ENCODE measurements around the gene ABCG8. TPM values are rescaled to one million over a fixed set of nuclear protein-coding genes. Genes with fewer than 3 reads are reported as not detected.
A peak's percentile ranks its signal among the peaks of the same experiment; 100 is the strongest.

Gene ABCG8
- total RNA-seq, 4 donors from 2014 or later: not detected

GRCh38 chr2:43877782-43878464, 39.2 kb downstream of the ABCG8 start:
- peak; percentile 43 to 90 for DNase-seq (ENCODE audit: low spot score in 2 of 2)
- 38 to 39% methylated on average over 16 of the region's 16 CpGs for WGBS, 2 donors
- TF ChIP-seq POLR2A (IDR thresholded peaks at IDR 0.05) (no peak), CTCF (IDR thresholded peaks at IDR 0.05) (peak in 1 of 3 donors; percentile 67)
- intact Hi-C loops (cut with DNase I; ENCODE audit: low total_unique reads): no loop called here
- no peak overlapping the region for H3K4me3 ChIP-seq (ENCODE audit: low read depth, poor library complexity, severe bottlenecking)

- H3K4me3 ChIP-seq (ENCODE audit: low read depth, poor library complexity, severe bottlenecking): no peak overlapping the region
- no peak for TF ChIP-seq CTCF (IDR thresholded peaks at IDR 0.05)
- no peak for TF ChIP-seq POLR2A (IDR thresholded peaks at IDR 0.05)
- intact Hi-C loops (cut with DNase I; ENCODE audit: low total_unique reads): no loop called here
- 64 to 73% methylated on average over 5 of the region's 5 CpGs for WGBS, 2 donors
- DNase-seq (ENCODE audit: low spot score in 2 of 2): no peak
Measured at GRCh38 chr2:43879261-43879660, 40.5 kb downstream of the ABCG8 start.

- WGBS, 2 donors: 87 to 96% methylated on average over 9 of the region's 9 CpGs
- TF ChIP-seq CTCF (IDR thresholded peaks at IDR 0.05): no peak
- no peak for TF ChIP-seq POLR2A (IDR thresholded peaks at IDR 0.05)
- DNase-seq (ENCODE audit: low spot score in 2 of 2): no peak
- H3K4me3 ChIP-seq (ENCODE audit: low read depth, poor library complexity, severe bottlenecking): no peak overlapping the region
- intact Hi-C loops (cut with DNase I; ENCODE audit: low total_unique reads): no loop called here
Measured at GRCh38 chr2:43880471-43880870, 41.7 kb downstream of the ABCG8 start.

- DNase-seq (ENCODE audit: low spot score in 2 of 2): no peak
- WGBS, 2 donors: 84% methylated on average over 5 of the region's 5 CpGs
- intact Hi-C loops (cut with DNase I; ENCODE audit: low total_unique reads): no loop called here
- no peak overlapping the region for H3K4me3 ChIP-seq (ENCODE audit: low read depth, poor library complexity, severe bottlenecking)
- no peak for TF ChIP-seq CTCF (IDR thresholded peaks at IDR 0.05)
- no peak for TF ChIP-seq POLR2A (IDR thresholded peaks at IDR 0.05)
Measured at GRCh38 chr2:43880952-43881351, 42.2 kb downstream of the ABCG8 start.

- DNase-seq (ENCODE audit: low spot score in 2 of 2): no peak
- H3K4me3 ChIP-seq (ENCODE audit: low read depth, poor library complexity, severe bottlenecking): no peak overlapping the region
- WGBS, 2 donors: 88 to 91% methylated on average over 4 of the region's 4 CpGs
- intact Hi-C loops (cut with DNase I; ENCODE audit: low total_unique reads): no loop called here
- no peak for TF ChIP-seq POLR2A (IDR thresholded peaks at IDR 0.05)
- no peak for TF ChIP-seq CTCF (IDR thresholded peaks at IDR 0.05)
Measured at GRCh38 chr2:43882312-43882711, 43.5 kb downstream of the ABCG8 start.

GRCh38 chr2:43884689-43885088, 45.9 kb downstream of the ABCG8 start:
- TF ChIP-seq POLR2A (IDR thresholded peaks at IDR 0.05) (no peak), CTCF (IDR thresholded peaks at IDR 0.05) (no peak)
- H3K4me3 ChIP-seq (ENCODE audit: low read depth, poor library complexity, severe bottlenecking): no peak overlapping the region
- intact Hi-C loops (cut with DNase I; ENCODE audit: low total_unique reads): no loop called here
- 80 to 91% methylated on average over 5 of the region's 5 CpGs for WGBS, 2 donors
- no peak for DNase-seq (ENCODE audit: low spot score in 2 of 2)

Data from lower leg skin (tissue), 4 donors.